Adrenal gland (tissue), 12 donors: ENCODE results near the gene TTC3. TPM values are rescaled to one million over a fixed set of nuclear protein-coding genes. Genes with fewer than 3 reads are reported as not detected.
A peak's percentile ranks its signal among the peaks of the same experiment; 100 is the strongest.

Source experiments
- DNase-seq, 7 donors: peaks; one replicate each; pipeline ENCODE4 v3.0.0-alpha.2; 2019 to 2020
- H3K27ac ChIP-seq, 5 donors: fragments of 200-600 bp; sonication (generic) in 4 of 5; 1 replicate in 3 of 5; 2 replicates in 2 of 5; pipeline versions ENCODE4 v1.5.1 to v1.8.0; 2016 to 2020; ENCODE audit warnings: mild to moderate bottlenecking in 1 of 5
- H3K27me3 ChIP-seq: fragments of 200-600 bp; 2 replicates; pipeline ENCODE4 v1.8.0; 2021
- H3K36me3 ChIP-seq, 2 donors: fragments of 200-600 bp; replicated peaks in 1 of 2; 1 replicate in 1 of 2; 2 replicates in 1 of 2; pipeline versions ENCODE4 v1.5.1 to v1.8.0; 2018 to 2022
- H3K4me1 ChIP-seq, 2 donors: fragments of 200-600 bp; replicated peaks in 1 of 2; 1 replicate in 1 of 2; 2 replicates in 1 of 2; pipeline versions ENCODE4 v1.5.1 to v1.8.0; 2018 to 2021
- H3K4me3 ChIP-seq, 4 donors: fragments of 200-600 bp; sonication (generic) in 3 of 4; one replicate each; pipeline ENCODE4 v1.5.1; 2016 to 2018
- H3K9me3 ChIP-seq, 3 donors: fragments of 200-600 bp; sonication (generic) in 1 of 3; replicated peaks in 1 of 3; 1 replicate in 2 of 3; 2 replicates in 1 of 3; pipeline versions ENCODE4 v1.5.1 to v1.8.0; 2016 to 2021
- CTCF ChIP-seq, 6 experiments: fragments of 450-650 bp in 4 of 6; fragments of 200-600 bp in 2 of 6; sonication (generic) in 1 of 6; IDR thresholded peaks; 1 replicate in 5 of 6; 2 replicates in 1 of 6; pipeline versions ENCODE4 v1.5.1 to v1.8.0; 2016 to 2021; ENCODE audit warnings: antibody characterized with exemption in 6 of 6, mild to moderate bottlenecking in 2 of 6, moderate library complexity in 1 of 6
- POLR2A ChIP-seq, 2 donors: fragments of 450-650 bp; IDR thresholded peaks; one replicate each; pipeline ENCODE4 v1.6.1; 2017; ENCODE audit warnings: antibody characterized with exemption in 2 of 2, mild to moderate bottlenecking in 2 of 2, moderate library complexity in 1 of 2
- WGBS, 4 donors: extraction: QIAGEN DNeasy Blood & Tissue Kit in 2 of 4; methylation state at CpG; one replicate each; pipeline versions ENCODE4 v1.1.5 to v1.1.7; 2013 to 2017; 5-methylcytosine and 5-hydroxymethylcytosine counted together
- intact Hi-C, 2 donors: fragments of 100-400 bp; cut with DNase I; formaldehyde crosslinking; loops; one replicate each; pipeline versions ENCODE4 v1.14.1 to v1.15.0; 2022 to 2023
- polyA plus RNA-seq, 3 donors: library from polyadenylated mRNA; stranded (reverse); fragments of 200-250 nt in 2 of 3; fragments of 350-450 nt in 1 of 3; fragmentation: Illumina TruSeq in 1 of 3; extraction: RNeasy Lipid Tissue Mini Kit (QIAGEN cat#74804) in 1 of 3; gene quantifications; one replicate each; pipeline ENCODE4 v1.2.3, GENCODE V29; 2013 to 2014
- total RNA-seq, 9 donors: library from RNA; depleted of rRNA in 4 of 9; stranded (reverse); fragments of >200 nt in 4 of 9; fragments of 120-200 nt in 1 of 9; fragmentation: NEBNext Ultra II Directional in 1 of 9; extraction: Animal tissue kit (Norgen Biotek cat#: 25700) in 1 of 9; gene quantifications; one replicate each; pipeline versions ENCODE4 v1.1.0 to v1.2.4, GENCODE V29; 2013 to 2023
- donor health status: healthy with polysubstance abuse.
- donor health status: Bipolar disorder and iron deficiency.
- donor health status: DM: yes; HTN: yes; CAD: no.
- donor health status: DM: no; HTN: no; CAD: no.
- donor health status: DM: no; HTN: no; CAD: no.
- donor health status: DM: yes; HTN: yes; CAD: no.

Gene TTC3
- total and polyA plus RNA-seq, 12 donors = 37.9 to 286 (median 136) TPM

GRCh38 chr21:37057614-37058013, 15.4 kb upstream of the TTC3 start:
- Histone ChIP-seq H3K27me3 (no peaks in the 10 kb centered on the region), H3K36me3 (no peaks in the 10 kb centered on the region), H3K4me1 (peaks cover 0 to 5% of the 10 kb centered on the region in 2 donors), H3K27ac (no peak overlapping the region), H3K9me3 (no peaks in the 10 kb centered on the region), H3K4me3 (no peak overlapping the region)
- WGBS, 4 donors = 56 to 62% (median 58%) methylated on average over 6 to 7 of the region's 7 CpGs
- DNase-seq = no peak
- intact Hi-C loops = no loop called here
- TF ChIP-seq CTCF (IDR thresholded peaks at IDR 0.05) (no peak), POLR2A (IDR thresholded peaks at IDR 0.05) (no peak)

GRCh38 chr21:37058261-37058660, 14.8 kb upstream of the TTC3 start:
- DNase-seq = no peak
- WGBS, 4 donors = 59 to 69% (median 67%) methylated on average over 2 of the region's 2 CpGs
- intact Hi-C loops = no loop called here
- H3K4me3 ChIP-seq = no peak overlapping the region
- no peak overlapping the region for H3K27ac ChIP-seq
- H3K4me1 ChIP-seq = peaks cover 0 to 5% of the 10 kb centered on the region in 2 donors
- no peaks in the 10 kb centered on the region for H3K9me3 ChIP-seq
- no peak for TF ChIP-seq CTCF (IDR thresholded peaks at IDR 0.05)
- TF ChIP-seq POLR2A (IDR thresholded peaks at IDR 0.05) = no peak
- no peaks in the 10 kb centered on the region for H3K27me3 ChIP-seq
- H3K36me3 ChIP-seq = no peaks in the 10 kb centered on the region

GRCh38 chr21:37059181-37059580, 13.9 kb upstream of the TTC3 start:
- Histone ChIP-seq H3K9me3 (no peaks in the 10 kb centered on the region), H3K4me1 (peaks cover 0 to 5% of the 10 kb centered on the region in 2 donors), H3K27me3 (no peaks in the 10 kb centered on the region), H3K27ac (no peak overlapping the region), H3K4me3 (no peak overlapping the region), H3K36me3 (no peaks in the 10 kb centered on the region)
- TF ChIP-seq POLR2A (IDR thresholded peaks at IDR 0.05) (no peak), CTCF (IDR thresholded peaks at IDR 0.05) (no peak)
- WGBS, 4 donors = 66 to 80% (median 75%) methylated on average over 5 of the region's 5 CpGs
- intact Hi-C loops = no loop called here
- DNase-seq = no peak

DNA sequence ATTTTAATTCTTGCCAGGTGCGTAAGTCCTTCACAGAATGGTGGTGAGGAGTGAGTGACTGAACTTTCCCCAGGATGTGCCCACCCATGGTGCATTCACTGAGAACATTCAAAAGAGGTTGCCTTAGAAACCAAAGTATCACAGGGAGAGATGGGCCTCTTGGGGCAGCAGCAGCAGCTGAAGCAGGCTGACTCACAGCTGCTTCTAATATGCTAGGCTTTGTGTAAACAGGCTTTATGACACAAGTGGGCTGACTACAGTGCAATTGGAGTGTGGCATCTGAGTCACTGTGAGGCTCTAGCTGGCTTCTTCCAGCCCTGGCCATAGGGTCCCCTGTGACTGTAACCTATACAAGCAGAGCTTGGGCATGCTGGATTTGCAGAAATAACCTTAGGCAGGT, 12.8 kb upstream of the TTC3 start:
- peaks cover 0 to 4% of the 10 kb centered on the region in 2 donors for H3K36me3 ChIP-seq
- peaks cover 0 to 5% of the 10 kb centered on the region in 2 donors for H3K4me1 ChIP-seq
- no peak overlapping the region for H3K4me3 ChIP-seq
- H3K27me3 ChIP-seq = no peaks in the 10 kb centered on the region
- peak; percentile 56 to 78 (median 61) for DNase-seq
- WGBS, 4 donors = 71 to 100% (median 78%) methylated on average over 1 of the region's 1 CpG
- H3K9me3 ChIP-seq = no peaks in the 10 kb centered on the region
- intact Hi-C loops = no loop called here
- TF ChIP-seq CTCF (IDR thresholded peaks at IDR 0.05) (no peak), POLR2A (IDR thresholded peaks at IDR 0.05) (peak in 1 of 2 donors; percentile 36)
- H3K27ac ChIP-seq = peak overlapping the region in 2 of 5 donors; percentile 42 to 78
